Karpas-422 (cell line): ENCODE measurements around the gene UBE2Q1. TPM values are rescaled to one million over a fixed set of nuclear protein-coding genes. Genes with fewer than 3 reads are reported as not detected.

Experiments
- DNase-seq: peaks from one replicate; pipeline ENCODE4 v3.0.0-alpha.2; 2015
- H2AFZ ChIP-seq: fragments of 200-600 bp; sonication (generic); 2 replicates; pipeline ENCODE4 v1.6.1; 2014; ENCODE audit warnings: antibody characterized with exemption, low read length, mixed read lengths
- H3K27ac ChIP-seq: fragments of 200-600 bp; sonication (generic); 2 replicates; pipeline ENCODE4 v1.5.1; 2014; ENCODE audit warnings: mild to moderate bottlenecking, low read length, moderate library complexity
- H3K27me3 ChIP-seq: fragments of 200-600 bp; sonication (generic); 2 replicates; pipeline ENCODE4 v1.6.1; 2014; ENCODE audit warnings: low read length, mixed read lengths
- H3K36me3 ChIP-seq: fragments of 200-600 bp; sonication (generic); 2 replicates; pipeline ENCODE4 v1.6.1; 2014; ENCODE audit warnings: low read length, mixed read lengths; ENCODE audit not compliant: insufficient read depth
- H3K4me1 ChIP-seq: fragments of 200-600 bp; sonication (generic); 2 replicates; pipeline ENCODE4 v1.6.1; 2014; ENCODE audit warnings: mild to moderate bottlenecking, low read length, mixed read lengths
- H3K4me2 ChIP-seq: fragments of 200-600 bp; sonication (generic); 2 replicates; pipeline ENCODE4 v1.6.1; 2014; ENCODE audit warnings: low read length, low read depth, mild to moderate bottlenecking; ENCODE audit not compliant: poor library complexity, severe bottlenecking
- H3K4me3 ChIP-seq: fragments of 200-600 bp; sonication (generic); 2 replicates; pipeline ENCODE4 v1.5.1; 2014; ENCODE audit warnings: mild to moderate bottlenecking, antibody characterized with exemption, low read length, mixed read lengths
- H3K79me2 ChIP-seq: fragments of 200-600 bp; sonication (generic); 2 replicates; pipeline ENCODE4 v1.6.1; 2014; ENCODE audit warnings: mild to moderate bottlenecking, low read length, mixed read lengths
- H3K9ac ChIP-seq: fragments of 200-600 bp; sonication (generic); 2 replicates; pipeline ENCODE4 v1.6.0; 2014; ENCODE audit warnings: low read length
- H3K9me2 ChIP-seq: fragments of 200-600 bp; sonication (generic), shearing (Covaris generic); replicated peaks from 2 replicates; pipeline ENCODE4 v1.6.0; 2014; ENCODE audit warnings: mild to moderate bottlenecking, low read length, moderate library complexity; ENCODE audit not compliant: insufficient read depth
- H3K9me3 ChIP-seq: fragments of 300-700, 200-600 bp; sonication (generic); 2 replicates; pipeline ENCODE4 v1.6.1; 2014; ENCODE audit warnings: low read length, mixed read lengths
- H4K20me1 ChIP-seq: fragments of 200-600 bp; sonication (generic); 2 replicates; pipeline ENCODE4 v1.6.1; 2014; ENCODE audit warnings: mild to moderate bottlenecking, antibody characterized with exemption, low read length, low read depth; ENCODE audit not compliant: insufficient read depth
- total RNA-seq: library from RNA; depleted of rRNA; stranded (reverse); fragments of >200 nt; shearing (Covaris generic); gene quantifications from 2 replicates; pipeline ENCODE4 v1.2.3, GENCODE V29; 2014; ENCODE audit warnings: low replicate concordance; rRNA removed

Gene UBE2Q1
- 41.2 and 42.1 TPM in 2 replicates for total RNA-seq

- Histone ChIP-seq H3K9me2 (no peaks in the 10 kb centered on the region), H2AFZ (peak within 1 kb of the TSS; percentile 31; the same call in 1 of the 2 replicates), H3K79me2 (peaks cover 37% of the 10 kb centered on the region), H3K27ac (peak within 1 kb of the TSS; percentile 62), H3K4me3 (peak within 1 kb of the TSS; percentile 97), H4K20me1 (peaks cover 28% of the 10 kb centered on the region; the same call in 1 of the 2 replicates), H3K36me3 (peaks cover 25% of the 10 kb centered on the region), H3K4me1 (peaks cover 25% of the 10 kb centered on the region), H3K27me3 (no peaks in the 10 kb centered on the region), H3K9ac (peak within 1 kb of the TSS; percentile 94), H3K4me2 (peak within 1 kb of the TSS; percentile 83), H3K9me3 (no peaks in the 10 kb centered on the region)
- DNase-seq, result peak; percentile 77
Observed at GRCh38 chr1:154557939-154558719, at the start of gene UBE2Q1. Gene UBE2Q1, minus strand, starts transcription at chr1:154558662. Its CDS starts 109 bp downstream, at chr1:154558553.

DNA sequence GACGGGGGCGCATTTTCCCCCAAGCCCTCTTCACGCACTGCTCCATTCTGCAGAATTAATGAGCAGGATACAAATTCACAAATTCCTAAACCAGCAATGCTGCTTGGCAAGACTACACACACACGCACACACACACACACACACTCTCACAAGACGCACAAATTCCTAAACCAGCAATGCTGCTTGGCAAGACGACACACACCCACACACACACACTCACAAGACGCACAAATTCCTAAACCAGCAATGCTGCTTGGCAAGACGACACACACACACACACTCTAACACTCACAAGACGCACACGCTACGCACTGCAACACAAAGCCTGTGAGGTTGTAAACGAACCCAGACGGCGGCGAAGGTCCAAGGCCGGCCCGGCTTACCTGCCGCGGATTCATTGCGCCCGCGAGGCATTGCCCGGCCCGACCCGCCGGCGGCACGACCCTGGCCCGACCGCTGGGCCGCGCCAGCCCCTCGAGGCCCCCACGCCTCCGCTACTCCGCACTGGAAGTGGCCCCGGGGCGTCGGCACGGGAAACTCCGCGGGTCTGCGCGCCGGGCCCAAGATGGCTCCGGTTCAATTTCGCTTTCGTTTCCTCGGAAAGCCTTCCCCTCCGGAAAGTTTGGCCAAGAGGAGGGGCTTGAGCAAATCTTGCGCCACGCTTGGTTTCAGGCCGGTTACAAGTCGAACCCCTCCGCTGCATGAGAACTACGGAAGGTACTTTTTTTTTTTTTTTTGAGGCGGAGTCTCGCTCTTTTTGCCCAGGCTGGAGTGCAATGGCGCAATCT is 49.3 kb upstream of the UBE2Q1 start, which contains the start of gene ADAR:
Gene ADAR, minus strand, starts transcription at position 578 of the 788 bp plus-strand sequence. Its CDS starts 180 bp downstream, at position 398.
- Histone ChIP-seq H3K9ac (peak within 1 kb of the TSS; percentile 93), H3K79me2 (peaks cover 95% of the 10 kb centered on the region), H3K4me2 (peak within 1 kb of the TSS; percentile 82), H4K20me1 (peaks cover 36% of the 10 kb centered on the region), H3K9me3 (no peaks in the 10 kb centered on the region), H3K4me1 (peaks cover 74% of the 10 kb centered on the region), H3K9me2 (no peaks in the 10 kb centered on the region), H2AFZ (no peak within 1 kb of the TSS), H3K4me3 (peak within 1 kb of the TSS; percentile 73), H3K27ac (peak within 1 kb of the TSS; percentile 95), H3K27me3 (no peaks in the 10 kb centered on the region), H3K36me3 (peaks cover 11% of the 10 kb centered on the region; the same call in 1 of the 2 replicates)
- DNase-seq, result peak; percentile 98

DNA sequence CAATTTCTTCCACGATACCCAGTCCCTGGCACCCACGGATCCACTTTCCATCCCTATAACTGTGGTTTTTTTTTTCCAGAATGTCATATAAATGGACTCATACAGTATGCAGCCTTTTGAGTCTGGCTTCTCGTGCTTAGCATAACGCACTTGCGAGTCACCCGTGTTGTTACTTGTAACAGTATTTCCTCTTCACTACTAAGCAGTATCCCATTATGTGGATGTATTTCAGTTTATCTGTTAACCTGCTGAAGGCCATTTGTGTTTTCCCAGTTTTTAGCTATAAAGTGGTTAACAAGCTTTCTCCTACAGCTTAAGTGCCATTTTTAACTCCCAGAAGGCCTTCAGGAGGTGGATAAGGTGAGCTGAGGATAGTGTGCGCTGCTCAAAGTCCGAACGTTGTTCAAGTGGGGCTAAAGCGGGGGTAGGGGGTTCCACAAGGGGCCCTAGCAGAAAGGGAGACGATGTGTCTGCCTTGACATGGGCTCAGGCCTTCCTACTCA is 48.7 kb upstream of the UBE2Q1 start:
- DNase-seq, result peak; percentile 63
- peak overlapping the region; percentile 95 for H3K27ac ChIP-seq
- H3K9me2 ChIP-seq, result no peaks in the 10 kb centered on the region
- H3K4me2 ChIP-seq, result peak overlapping the region; percentile 82
- H3K27me3 ChIP-seq, result no peaks in the 10 kb centered on the region
- peaks cover 96% of the 10 kb centered on the region for H3K79me2 ChIP-seq
- H3K4me3 ChIP-seq, result peak overlapping the region; percentile 73
- H3K9me3 ChIP-seq, result no peaks in the 10 kb centered on the region
- H2AFZ ChIP-seq, result no peak overlapping the region
- peak overlapping the region; percentile 93 for H3K9ac ChIP-seq
- H3K36me3 ChIP-seq, result peaks cover 17% of the 10 kb centered on the region; the same call in 1 of the 2 replicates
- H4K20me1 ChIP-seq, result peaks cover 42% of the 10 kb centered on the region
- peaks cover 71% of the 10 kb centered on the region for H3K4me1 ChIP-seq

GRCh38 chr1:154605534-154605933 is 47.1 kb upstream of the UBE2Q1 start:
- peak overlapping the region; percentile 18; the same call in 1 of the 2 replicates for H3K27ac ChIP-seq
- H3K9me2 ChIP-seq, result no peaks in the 10 kb centered on the region
- H3K4me3 ChIP-seq, result no peak overlapping the region
- peaks cover 97% of the 10 kb centered on the region for H3K79me2 ChIP-seq
- H3K27me3 ChIP-seq, result no peaks in the 10 kb centered on the region
- no peaks in the 10 kb centered on the region for H3K9me3 ChIP-seq
- H3K4me2 ChIP-seq, result peak overlapping the region; percentile 4
- H3K36me3 ChIP-seq, result peaks cover 33% of the 10 kb centered on the region; the same call in 1 of the 2 replicates
- H2AFZ ChIP-seq, result no peak overlapping the region
- peaks cover 50% of the 10 kb centered on the region for H4K20me1 ChIP-seq
- no peak for DNase-seq
- peaks cover 56% of the 10 kb centered on the region for H3K4me1 ChIP-seq
- no peak overlapping the region for H3K9ac ChIP-seq

- Histone ChIP-seq H3K79me2 (peaks cover 95% of the 10 kb centered on the region), H3K27ac (no peak overlapping the region), H2AFZ (no peak overlapping the region), H3K9ac (no peak overlapping the region), H3K27me3 (no peaks in the 10 kb centered on the region), H3K4me3 (no peak overlapping the region), H3K4me2 (no peak overlapping the region), H4K20me1 (peaks cover 67% of the 10 kb centered on the region), H3K9me3 (no peaks in the 10 kb centered on the region), H3K9me2 (no peaks in the 10 kb centered on the region), H3K36me3 (peaks cover 43% of the 10 kb centered on the region; the same call in 1 of the 2 replicates), H3K4me1 (peaks cover 35% of the 10 kb centered on the region)
- no peak for DNase-seq
Observed at GRCh38 chr1:154603317-154603716, 44.9 kb upstream of the UBE2Q1 start.

DNA sequence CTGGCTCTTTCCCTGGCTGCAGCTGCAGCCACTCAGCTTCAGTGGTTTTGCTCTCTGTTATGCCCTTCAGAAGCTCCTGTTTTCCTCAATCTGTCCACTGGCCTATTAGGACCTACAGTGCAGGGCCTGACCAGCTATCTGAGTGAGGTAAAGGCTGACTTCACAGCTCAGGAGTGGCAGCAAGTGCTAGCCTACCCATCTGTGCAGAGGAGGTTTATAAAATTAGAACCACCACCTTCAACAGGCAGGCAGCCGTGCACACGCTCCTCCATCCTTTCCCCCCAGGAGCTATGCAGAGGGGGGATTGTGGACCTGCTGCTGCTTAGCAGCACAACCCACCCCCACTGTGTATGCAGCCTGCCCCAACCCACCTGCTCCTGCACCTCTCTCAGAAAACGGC is 41.2 kb upstream of the UBE2Q1 start:
- Histone ChIP-seq H3K9me3 (no peaks in the 10 kb centered on the region), H3K9ac (no peak overlapping the region), H3K27me3 (no peaks in the 10 kb centered on the region), H4K20me1 (peaks cover 50% of the 10 kb centered on the region), H2AFZ (no peak overlapping the region), H3K4me1 (peaks cover 11% of the 10 kb centered on the region), H3K9me2 (no peaks in the 10 kb centered on the region), H3K27ac (no peak overlapping the region), H3K4me3 (no peak overlapping the region), H3K36me3 (peaks cover 58% of the 10 kb centered on the region), H3K79me2 (peaks cover 80% of the 10 kb centered on the region), H3K4me2 (no peak overlapping the region)
- DNase-seq, result no peak

- Histone ChIP-seq H3K9ac (no peak overlapping the region), H3K4me2 (no peak overlapping the region), H3K27ac (no peak overlapping the region), H3K27me3 (no peaks in the 10 kb centered on the region), H3K36me3 (peaks cover 64% of the 10 kb centered on the region), H3K9me3 (no peaks in the 10 kb centered on the region), H3K4me1 (peaks cover 5% of the 10 kb centered on the region), H2AFZ (no peak overlapping the region), H3K4me3 (no peak overlapping the region), H4K20me1 (peaks cover 45% of the 10 kb centered on the region), H3K79me2 (peaks cover 78% of the 10 kb centered on the region), H3K9me2 (no peaks in the 10 kb centered on the region)
- DNase-seq, result no peak
Observed at GRCh38 chr1:154598871-154599635, 40.6 kb upstream of the UBE2Q1 start.
